NCI-H748 (cell line): ENCODE data around the gene TANGO2.
A peak's percentile ranks its signal among the peaks of the same experiment; 100 is the strongest.

ENCODE experiments used
- DNase-seq: peaks from one replicate; lab custom pipeline; 2025; ENCODE audit not compliant: unreplicated experiment; lab: John Stamatoyannopoulos, UW

Gene TANGO2

DNA sequence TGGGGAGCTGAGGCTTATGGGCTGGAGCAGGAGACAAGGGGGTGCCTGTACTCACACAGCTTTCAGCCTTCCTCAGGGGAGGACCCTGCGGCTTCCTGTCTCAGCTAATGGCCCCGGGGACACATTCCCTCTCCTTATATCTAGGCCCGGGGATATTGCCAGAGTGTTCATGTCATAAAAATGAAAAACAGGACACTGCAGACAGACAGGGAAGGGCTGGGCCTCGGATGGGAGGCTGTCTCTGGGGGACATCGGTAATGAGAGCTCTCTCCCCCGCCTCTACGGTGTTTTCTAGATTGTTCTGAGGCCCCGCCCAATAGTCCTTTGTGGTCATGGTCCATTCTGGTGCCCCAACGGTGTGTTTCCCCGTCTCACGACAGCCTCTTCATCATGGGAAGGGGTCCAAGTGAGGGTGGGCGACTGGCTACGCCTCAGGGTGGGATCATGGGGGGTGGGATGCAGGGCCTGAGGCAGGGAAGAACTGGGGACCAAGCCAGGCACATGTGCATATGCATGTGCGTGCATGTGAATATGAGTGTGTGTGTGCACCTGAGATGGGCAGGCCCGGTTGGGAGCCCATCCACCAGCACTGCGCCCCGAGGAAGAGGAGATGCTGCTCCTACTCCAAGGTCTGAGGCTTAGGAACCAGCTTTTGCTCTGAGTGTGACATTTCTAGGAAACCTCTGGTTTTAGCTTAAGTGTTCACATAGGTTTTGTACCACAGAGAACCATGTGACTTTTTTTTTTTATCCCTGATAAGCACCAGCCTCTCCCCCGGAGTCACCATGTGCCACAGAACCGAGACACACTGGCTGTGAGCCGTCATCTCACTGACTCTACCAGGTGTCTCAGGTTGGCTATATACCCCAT, 9.6 kb upstream of the TANGO2 start:
- DNase-seq, result no peak

DNA sequence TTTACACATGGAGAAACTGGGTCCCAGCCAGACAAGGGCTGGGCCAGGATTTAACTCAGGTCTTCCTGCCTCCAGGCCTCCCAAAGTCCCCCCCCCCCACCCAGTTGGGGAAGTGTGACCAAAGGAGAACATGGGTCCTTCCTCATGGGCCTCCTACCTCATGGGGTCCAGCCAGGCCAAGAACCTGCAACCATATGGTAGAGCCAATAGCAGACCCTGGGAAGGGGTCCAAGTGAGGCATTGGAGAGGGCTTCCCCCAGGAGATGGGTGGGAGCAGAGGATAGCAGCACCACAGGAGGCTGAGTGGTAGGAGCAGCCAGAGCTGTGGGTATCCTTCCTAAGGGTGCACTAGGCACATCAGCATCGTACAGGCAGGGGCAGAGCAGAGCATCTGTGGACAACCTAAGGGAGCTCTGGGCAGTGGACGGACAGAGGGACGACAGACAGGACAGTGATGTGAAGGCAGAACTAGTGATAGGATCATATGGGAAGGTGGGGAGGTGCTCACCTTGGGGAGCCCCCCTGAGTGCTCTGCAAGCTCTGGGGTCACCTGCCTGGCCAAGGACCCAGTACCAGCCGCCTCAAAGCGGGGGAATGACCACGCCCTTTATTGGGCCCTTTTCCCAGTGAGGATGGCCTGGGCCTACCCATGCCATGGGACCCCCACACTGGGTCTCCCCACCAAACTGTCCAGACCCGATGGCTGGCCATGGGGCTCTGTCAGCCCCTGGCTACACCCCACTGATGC, 8.7 kb upstream of the TANGO2 start:
- no peak for DNase-seq

DNA sequence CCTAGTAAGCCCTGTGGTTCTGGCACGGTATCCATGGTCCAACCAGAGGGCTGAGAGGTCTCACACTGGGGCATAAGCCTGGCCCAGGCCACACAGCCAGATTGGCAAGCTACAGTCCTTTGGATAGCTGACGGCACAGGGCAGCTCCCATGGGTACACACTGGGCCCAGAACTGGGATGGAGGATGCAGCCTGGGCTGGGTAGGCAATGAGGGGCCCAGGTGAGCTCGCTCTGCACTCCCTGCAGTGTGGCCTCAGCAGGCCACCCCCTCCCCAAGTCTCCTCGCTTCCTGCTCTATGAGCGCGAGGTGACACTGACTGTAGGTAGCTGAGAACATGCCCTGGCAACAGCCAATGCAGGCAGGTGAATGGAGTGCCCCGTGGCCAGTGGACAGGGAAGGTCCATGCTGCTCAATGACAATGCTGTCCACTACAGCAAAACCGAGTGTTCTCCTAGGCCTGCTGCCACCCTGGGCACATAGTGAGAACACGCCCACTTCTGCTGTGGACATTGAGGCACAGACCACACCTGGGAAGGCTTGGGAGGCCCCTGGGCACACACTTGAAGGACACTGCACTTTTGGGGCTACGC, 8.1 kb upstream of the TANGO2 start:
- DNase-seq, result no peak

DNA sequence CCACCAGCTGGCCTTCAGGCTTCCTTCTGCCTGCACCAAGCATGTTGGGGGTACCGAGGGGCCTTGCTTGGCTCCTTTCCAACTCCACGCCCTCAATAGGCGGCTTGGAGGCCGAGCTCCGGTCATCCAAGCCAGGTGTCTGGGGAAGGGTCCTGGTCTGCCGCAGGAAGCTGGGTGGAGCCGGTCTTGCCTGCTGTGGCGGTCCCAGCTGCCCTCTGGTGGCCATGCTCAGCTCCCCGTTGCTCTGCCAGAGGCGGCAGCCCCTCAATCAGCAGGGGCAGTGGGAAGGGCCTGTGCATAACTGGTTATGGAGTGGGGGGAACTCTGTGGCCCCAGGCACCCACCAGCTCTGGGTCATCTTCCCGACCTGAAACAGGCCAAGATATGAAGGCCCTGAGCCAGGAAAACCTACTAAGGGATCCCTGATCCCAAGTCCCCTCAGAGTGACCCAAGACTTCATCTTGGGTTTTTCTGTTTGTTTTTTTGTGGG, 7.5 kb upstream of the TANGO2 start:
- DNase-seq, result peak; percentile 69

DNA sequence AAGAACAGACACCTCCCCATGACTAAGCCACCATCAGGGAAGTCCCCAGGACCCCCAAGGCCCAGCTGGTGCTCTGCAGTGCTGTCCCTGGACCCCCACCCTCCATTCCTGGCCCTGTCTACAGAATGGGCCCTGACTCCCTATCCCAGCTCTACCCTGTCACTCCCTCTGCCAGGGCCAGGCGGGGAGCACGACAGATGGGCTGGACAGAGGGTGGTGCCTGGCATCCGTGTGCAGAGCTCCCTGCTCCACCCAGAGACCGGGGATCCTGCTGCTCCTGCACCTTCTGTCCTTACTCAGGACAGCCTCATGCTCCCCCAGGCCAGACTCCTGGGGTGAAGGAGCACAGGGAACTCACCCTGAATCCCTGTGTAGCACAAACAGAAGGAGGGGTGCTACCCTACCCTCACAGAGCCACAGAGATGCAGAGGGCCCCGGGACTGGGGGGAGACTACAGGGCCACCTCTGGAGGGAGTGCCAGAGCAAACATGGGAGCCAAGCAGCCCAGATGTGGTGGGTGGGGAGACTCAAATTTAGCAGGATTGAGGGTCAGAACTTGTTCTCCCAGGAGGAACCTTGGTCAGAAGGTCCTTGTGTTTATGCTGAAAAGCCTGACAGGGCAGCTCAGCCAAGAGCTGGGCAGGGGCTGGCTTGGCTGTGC, 6.3 kb upstream of the TANGO2 start:
- DNase-seq, result no peak

DNA sequence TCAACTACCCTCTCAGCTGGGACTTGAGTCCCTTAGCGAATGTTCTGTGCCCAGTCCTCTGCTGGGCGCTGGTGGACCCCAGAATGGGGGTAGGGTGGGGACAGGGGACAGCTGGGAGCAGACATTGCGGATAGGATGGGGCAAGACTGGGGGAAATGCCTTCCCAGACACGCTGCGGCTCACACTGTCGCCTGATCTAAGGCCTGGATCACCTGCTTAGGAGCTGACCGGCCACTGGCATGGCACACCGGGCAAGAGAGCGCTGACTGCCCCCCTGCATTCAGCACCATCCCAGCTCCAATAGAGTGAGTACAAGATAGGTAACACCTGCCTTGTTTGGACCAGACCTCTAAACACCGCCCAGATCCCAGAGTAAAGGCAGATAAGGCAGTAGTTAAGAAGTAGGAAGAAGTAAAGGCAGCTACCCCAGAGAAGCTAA, 5.7 kb upstream of the TANGO2 start:
- DNase-seq, result no peak

DNA sequence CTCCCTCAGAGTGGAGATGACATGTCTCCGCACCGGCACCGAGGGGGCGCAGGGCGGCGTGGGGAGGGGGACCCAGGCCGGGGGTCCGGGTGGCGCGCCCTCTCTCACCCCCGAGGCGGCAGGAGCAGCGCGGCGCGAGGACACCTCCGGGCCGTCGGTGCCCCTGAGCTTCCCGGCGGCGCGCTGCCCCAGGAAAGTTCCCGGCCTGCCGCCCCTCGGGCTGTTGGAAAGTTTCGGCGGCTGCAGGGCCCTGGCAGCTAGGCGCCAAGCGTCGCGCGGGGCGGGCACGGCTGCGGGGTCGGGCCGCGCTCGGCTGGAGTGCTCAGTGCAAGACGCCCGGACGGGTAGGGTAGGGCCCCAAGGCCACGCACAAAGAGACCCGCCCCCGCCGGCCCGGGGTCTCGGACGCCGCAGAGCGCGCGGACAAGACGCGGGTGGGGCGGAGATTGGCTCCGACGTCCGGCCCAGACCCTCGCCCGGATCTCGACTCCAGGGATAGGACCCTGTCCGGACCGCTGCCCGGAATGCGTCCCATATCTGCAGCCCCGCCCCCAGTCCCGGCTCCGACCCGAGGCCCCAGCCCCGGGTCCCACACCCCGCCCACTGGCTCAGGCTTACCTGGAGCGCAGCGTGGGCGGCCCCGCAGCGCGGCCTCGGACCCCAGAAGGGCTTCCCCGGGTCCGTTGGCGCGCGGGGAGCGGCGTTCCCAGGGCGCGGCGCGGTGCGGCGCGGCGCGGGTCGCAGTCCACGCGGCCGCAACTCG, 4.8 kb upstream of the TANGO2 start:
- DNase-seq, result peak; percentile 30

DNA sequence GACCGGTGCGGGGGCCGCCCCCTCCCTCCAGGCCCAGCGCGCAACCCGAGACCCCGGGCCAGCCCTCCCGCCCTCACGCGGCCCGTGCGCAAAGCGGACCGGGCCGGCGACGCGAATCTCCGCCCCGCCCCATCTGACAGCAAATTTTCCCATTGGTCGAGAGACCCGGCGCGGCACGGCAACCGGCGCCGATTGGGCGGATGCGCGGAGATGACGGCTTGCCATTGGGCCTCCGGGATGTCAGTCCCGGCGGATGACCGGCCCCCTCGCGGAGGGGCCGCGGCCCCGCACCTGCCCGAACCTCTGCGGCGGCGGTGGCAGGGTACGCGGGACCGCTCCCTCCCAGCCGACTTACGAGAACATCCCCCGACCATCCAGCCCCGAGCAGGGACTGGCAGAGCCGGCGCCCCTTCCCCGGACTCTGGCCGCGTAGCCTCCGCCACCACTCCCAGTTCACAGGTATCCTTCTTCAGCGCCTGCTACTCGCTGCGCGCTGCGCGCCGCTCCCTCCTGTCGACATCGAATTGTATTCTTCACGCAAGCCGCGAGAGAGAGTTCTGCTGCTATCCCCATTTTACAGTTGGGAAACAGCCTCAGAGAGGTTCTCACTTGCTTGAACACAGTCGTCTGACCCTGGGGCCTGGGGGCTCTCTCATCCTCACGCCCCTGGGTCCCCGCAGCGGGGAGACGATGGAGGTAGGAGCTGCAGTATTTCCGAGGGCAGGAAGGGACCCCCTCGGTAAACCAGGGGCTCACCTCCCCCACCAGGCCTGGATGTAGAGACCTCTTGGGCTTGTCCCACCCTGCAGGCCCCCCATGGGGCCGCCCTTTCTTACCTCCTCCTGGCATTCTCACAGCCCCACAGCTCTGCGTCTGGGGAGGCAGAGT, 3.9 kb upstream of the TANGO2 start, which contains the start of gene ARVCF:
TSS of gene ARVCF (minus strand) at position 90 of the 888 bp plus-strand sequence. CDS start 26,029 bp downstream, outside the sequence.
- peak; percentile 87 for DNase-seq

DNA sequence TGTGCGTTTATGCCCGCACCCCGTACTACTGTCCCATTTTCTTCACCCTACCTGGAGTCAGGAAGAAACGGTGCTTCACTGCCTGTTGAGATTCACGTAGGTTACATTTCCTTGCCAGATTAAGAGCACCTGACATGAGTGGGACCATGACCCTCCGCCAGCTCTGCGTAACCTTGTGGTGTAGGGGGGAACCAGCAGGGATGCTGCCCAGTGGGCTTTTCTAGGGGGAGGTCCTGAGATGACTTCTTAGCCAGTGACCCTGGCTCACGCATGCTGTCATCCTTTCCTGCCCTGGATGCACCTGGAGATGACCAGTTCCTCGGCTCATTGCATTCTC, 3.3 kb upstream of the TANGO2 start:
- no peak for DNase-seq

DNA sequence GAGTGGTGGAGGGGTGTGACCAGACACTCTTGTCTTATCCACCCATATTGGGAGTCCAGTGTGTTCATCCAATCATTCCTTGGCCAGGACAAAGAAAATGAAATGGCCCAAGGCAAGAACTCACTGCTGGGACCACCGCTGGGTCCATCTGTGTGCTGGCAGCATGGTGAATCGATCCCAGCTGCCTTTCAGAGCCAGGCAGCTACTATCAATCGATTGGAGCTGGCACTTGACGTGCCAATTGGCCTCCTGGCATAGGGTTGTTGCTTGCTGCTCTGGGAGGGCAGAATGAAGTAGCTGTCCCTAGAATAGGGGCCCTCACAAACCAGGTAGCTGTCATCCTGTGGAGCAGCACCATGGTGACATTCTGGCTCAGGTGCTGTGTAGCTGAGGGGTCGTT, 2.9 kb upstream of the TANGO2 start:
- no peak for DNase-seq

DNA sequence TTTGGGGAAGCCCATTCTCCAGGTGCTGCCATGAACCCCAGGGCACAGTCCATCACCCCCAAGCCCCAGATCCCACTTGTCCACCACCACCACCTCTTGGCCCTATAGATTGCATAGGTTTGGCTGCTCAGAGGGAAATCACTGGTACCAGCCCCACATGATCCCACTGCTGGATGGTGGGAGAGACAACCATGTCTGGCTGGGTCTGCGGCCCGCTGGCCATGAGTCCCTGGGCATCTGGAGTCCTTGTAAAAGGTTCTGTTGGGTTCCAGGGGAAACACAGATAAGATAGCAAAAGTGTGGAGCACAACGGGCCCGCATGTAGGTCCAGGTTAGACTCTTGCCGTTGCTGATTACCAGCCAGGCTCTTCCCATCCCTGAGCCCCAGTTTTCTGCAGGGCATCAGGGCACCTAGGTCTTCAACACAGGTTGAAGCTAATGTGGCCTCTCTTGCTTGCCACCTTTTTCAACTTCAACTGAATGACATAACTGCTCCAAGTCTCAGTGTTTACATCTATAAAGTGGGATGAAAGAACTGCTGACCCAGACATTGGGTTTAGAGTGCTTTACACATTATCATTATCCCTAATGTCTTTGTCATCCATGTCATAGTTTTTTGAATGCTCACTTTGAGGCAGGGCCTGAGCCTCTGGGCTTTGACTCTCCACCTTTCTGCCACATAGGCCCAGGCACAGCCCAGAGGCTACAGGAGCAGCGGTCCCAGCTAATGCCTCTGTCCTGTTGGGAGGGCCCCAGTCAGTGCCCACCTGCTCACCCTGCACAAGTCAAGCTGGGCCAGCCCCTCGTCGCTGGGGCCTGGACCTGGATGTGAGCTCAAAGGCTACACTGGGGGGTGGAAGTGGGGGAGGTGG, 1.0 kb upstream of the TANGO2 start:
- no peak for DNase-seq

DNA sequence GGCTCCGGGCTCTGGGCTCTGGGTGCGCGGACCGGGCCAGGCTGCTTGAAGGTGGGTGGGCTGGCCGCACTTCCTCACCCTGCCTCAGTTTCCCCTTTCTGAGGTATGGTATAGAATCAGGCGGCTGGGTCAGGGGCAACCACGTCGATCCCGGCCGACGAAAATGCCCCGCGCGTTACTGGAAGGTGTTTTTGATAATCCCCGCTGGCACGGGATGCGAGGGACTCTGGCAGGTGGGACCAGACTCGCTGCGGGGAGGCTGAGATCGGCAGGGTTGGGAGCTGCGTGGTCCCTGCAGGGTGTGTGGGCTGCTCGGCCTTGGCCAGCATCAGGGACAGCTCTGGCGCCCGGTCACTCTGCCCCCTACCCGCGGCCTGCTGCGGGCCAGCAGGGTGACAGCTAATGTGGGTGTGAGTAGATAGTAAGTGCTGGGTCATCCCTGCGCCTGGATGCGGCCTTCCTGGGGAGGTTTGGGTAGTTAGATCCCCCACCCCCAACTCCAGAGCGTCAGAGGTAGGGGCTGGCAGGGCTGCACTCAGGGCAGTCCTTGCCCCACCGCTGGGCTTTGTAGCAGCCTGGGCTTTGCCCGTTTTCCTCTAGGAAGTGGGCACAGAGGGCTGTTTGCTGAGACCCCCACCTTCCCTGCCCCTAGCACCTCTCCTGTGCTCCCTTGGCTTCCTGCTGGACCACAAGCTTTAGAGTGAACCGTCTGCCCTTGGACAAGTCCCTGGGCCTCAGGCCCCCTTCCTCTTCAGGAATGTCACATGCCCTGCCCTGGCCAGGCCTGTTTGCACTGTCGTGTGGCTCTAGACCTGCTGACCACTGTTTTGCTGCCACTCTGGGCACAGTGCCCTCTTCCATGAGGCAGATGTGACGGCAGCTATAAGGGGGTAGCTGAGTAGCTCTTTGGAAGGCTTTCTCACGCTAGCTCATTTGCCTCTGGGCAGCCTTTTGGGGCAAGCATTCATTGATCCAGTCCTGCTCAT, 579 bp downstream of the TANGO2 start:
- DNase-seq, result no peak

DNA sequence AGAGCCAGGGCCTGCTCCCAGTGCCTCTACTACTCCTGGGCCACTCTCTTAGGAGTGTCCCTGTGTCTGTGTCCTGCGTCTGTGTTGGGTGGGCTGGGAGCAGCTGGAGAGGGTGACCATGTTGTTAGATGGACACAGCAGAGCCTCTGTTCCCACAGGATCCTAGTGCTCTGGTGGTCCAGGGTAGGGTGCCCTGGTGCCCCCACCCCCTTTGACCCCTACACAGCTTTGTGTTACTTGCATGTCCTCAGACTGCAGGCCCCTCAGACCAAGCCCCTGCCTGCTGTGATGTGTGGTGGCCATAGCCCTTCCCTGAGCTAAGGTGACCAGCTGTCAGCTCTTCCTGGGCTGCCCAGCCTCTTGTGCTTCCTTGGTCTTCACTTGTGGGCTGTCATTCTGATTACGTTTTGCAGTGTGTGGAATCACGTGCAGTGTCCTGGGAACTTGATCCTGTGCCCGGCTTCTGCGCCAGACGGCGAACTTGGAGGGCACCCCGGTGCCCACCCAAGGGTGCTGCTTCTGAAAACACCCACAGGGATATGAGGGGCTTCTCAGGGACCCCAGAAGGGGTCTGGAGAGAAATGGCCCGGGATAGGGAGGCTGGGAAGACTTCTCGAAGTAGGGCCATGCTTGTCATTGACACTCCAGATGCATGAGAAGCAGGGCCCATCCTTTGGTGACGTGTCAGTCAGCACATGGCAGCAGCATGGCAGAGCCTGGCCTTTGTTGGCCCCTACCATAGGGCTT, 1.5 kb downstream of the TANGO2 start:
- no peak for DNase-seq

DNA sequence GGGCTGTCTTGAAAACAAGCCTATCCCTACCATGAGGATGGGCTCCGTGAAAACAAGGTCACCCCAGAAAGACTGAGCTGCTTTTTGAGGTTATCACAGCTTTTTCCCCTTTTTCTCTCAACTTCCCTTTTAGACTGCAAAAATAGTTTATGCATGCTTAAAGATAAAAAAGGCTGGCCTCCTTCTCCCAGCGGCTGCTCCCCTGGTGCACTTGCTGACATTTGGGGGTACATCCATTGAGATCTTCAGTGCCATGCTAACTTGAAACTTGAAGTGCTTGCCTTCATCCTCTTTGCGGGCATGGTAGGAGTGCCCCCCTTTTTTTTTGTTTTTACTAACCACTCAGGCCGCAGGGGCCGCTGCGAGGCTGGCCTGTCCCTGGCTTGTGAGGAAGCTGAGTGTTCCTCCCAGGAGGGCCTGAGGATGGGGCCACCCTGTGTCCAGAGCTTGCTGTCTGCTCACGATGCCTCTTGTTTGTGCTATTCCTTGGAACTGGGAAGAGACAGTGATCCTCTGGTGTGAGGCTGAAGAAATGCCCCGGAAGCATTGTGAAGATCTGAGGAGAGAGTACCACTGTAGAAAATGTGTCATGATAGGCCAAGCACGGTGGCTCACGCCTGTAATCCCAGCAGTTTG, 2.2 kb downstream of the TANGO2 start:
- no peak for DNase-seq

DNA sequence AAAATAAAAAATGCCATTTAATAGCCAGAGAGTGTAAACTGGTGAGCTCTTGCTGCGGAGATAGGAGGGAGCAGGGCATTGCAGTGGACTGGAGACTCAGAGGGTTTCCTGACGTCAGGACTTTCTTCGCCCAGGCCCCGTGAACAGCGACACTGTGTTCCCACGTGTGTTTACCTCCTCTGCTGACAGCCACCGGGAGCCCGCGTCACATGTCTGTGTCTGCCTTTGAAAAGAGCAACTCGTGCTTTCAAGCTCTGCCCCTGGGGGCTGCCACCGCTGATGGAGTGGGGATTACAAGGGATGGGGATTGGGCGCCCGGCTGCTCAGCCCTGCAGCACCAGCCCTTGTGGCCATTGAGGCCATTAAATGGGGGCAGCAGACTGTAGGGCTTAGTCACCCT, 3.3 kb downstream of the TANGO2 start:
- no peak for DNase-seq
